Measurements from ENCODE around the gene OSBPL5. TPM values are rescaled to one million over a fixed set of nuclear protein-coding genes. Genes with fewer than 3 reads are reported as not detected.

OSBPL5 gene
- total RNA-seq, 2 experiments from 2014 or later: 0.63 to 2.7 TPM

- H4K20me1 ChIP-seq (ENCODE audit: insufficient read depth, low read length): peaks cover 10% of the 10 kb centered on the region; the same call in 1 of the 2 replicates
- H3K4me3 ChIP-seq (ENCODE audit: low read depth, low read length, poor library complexity, severe bottlenecking): no peak overlapping the region
- POLR2A ChIA-PET: interaction anchor here (0.6 kb wide), 1 partner anchor 356 kb away, joined by 3 read pairs; no protein-coding TSS in a partner anchor
Measured at GRCh38 chr11:3052109-3052479, 113.0 kb downstream of the OSBPL5 start.

GRCh38 chr11:3051196-3052108 is 113.7 kb downstream of the OSBPL5 start:
- Histone ChIP-seq H3K4me1 (ENCODE audit: insufficient read depth, low read length, poor library complexity, severe bottlenecking) (peaks cover 10% of the 10 kb centered on the region), H3K4me2 (ENCODE audit: low read length) (no peak overlapping the region), H4K20me1 (ENCODE audit: insufficient read depth, low read length) (peaks cover 10% of the 10 kb centered on the region; the same call in 1 of the 2 replicates), H3K9me3 (ENCODE audit: low read length) (no peaks in the 10 kb centered on the region), H3K9me2 (ENCODE audit: insufficient read depth, low read length) (no peaks in the 10 kb centered on the region), H2AFZ (ENCODE audit: low read length) (no peak overlapping the region), H3K27ac (ENCODE audit: low read depth, low read length, poor library complexity, severe bottlenecking) (no peak overlapping the region), H3K36me3 (ENCODE audit: insufficient read depth, low read length) (peaks cover 57% of the 10 kb centered on the region), H3K79me2 (ENCODE audit: insufficient read depth, low read depth, low read length) (peaks cover 65% of the 10 kb centered on the region), H3K4me3 (ENCODE audit: low read depth, low read length, poor library complexity, severe bottlenecking) (no peak overlapping the region)
- DNase-seq (ENCODE audit: low spot score): no peak
- POLR2A ChIA-PET: no interaction called here
- CTCF ChIA-PET (ENCODE audit: unreplicated experiment): no interaction called here
- intact Hi-C loops (cut with micrococcal nuclease; ENCODE audit: unreplicated experiment): no loop called here
- no TSS peak for BruUV-seq (replicated peaks)
- TF ChIP-seq CTCF (conservative IDR thresholded peaks at IDR 0.05; ENCODE audit: low read length): no peak
- TF ChIP-seq EZH2phosphoT487 (IDR thresholded peaks at IDR 0.05; ENCODE audit: borderline replicate concordance, low read depth, low read length): no peak

More at GRCh38 chr11:3052109-3052479, 113.0 kb downstream of the OSBPL5 start:
- CTCF ChIA-PET (ENCODE audit: unreplicated experiment): no interaction called here
- H3K4me1 ChIP-seq (ENCODE audit: insufficient read depth, low read length, poor library complexity, severe bottlenecking): peaks cover 10% of the 10 kb centered on the region
- no peak overlapping the region for H2AFZ ChIP-seq (ENCODE audit: low read length)
- peaks cover 52% of the 10 kb centered on the region for H3K36me3 ChIP-seq (ENCODE audit: insufficient read depth, low read length)
- no peak overlapping the region for H3K27ac ChIP-seq (ENCODE audit: low read depth, low read length, poor library complexity, severe bottlenecking)
- H3K4me2 ChIP-seq (ENCODE audit: low read length): no peak overlapping the region
- TF ChIP-seq EZH2phosphoT487 (IDR thresholded peaks at IDR 0.05; ENCODE audit: borderline replicate concordance, low read depth, low read length): no peak
- TF ChIP-seq CTCF (conservative IDR thresholded peaks at IDR 0.05; ENCODE audit: low read length): no peak
- H3K79me2 ChIP-seq (ENCODE audit: insufficient read depth, low read depth, low read length): peaks cover 72% of the 10 kb centered on the region
- BruUV-seq (replicated peaks): no TSS peak
- intact Hi-C loops (cut with micrococcal nuclease; ENCODE audit: unreplicated experiment): no loop called here
- H3K9me3 ChIP-seq (ENCODE audit: low read length): no peaks in the 10 kb centered on the region
- DNase-seq (ENCODE audit: low spot score): no peak
- H3K9me2 ChIP-seq (ENCODE audit: insufficient read depth, low read length): no peaks in the 10 kb centered on the region

All from OCI-LY7 (cell line).